ENCODE results near the gene PARP2. TPM values are rescaled to one million over a fixed set of nuclear protein-coding genes. Genes with fewer than 3 reads are reported as not detected.
A peak's percentile ranks its signal among the peaks of the same experiment; 100 is the strongest.
"Not testable (repeated sequence)": the region's sequence is repeated elsewhere in the genome, so short reads cannot be mapped to it uniquely, and the experiment has no call there.

Gene PARP2
- total RNA-seq, 1 experiment from 2014 or later = 25.5 TPM

- DNase-seq (ENCODE audit: low read depth) = no peak
Measured at GRCh38 chr14:20346713-20347112, 3.3 kb downstream of the PARP2 start.

GRCh38 chr14:20347747-20348146, 4.3 kb downstream of the PARP2 start:
- no peak for DNase-seq (ENCODE audit: low read depth)

GRCh38 chr14:20350282-20350681, 6.8 kb downstream of the PARP2 start:
- peak; percentile 28 for DNase-seq (ENCODE audit: low read depth)

- DNase-seq (ENCODE audit: low read depth) = no peak
Measured at GRCh38 chr14:20350860-20351259, 7.4 kb downstream of the PARP2 start.

GRCh38 chr14:20356422-20356821, 13.0 kb downstream of the PARP2 start:
- no peak for DNase-seq (ENCODE audit: low read depth)

- DNase-seq (ENCODE audit: low read depth) = not testable (repeated sequence)
Measured at GRCh38 chr14:20358474-20358873, 15.0 kb downstream of the PARP2 start.

GRCh38 chr14:20365928-20366327, 22.5 kb downstream of the PARP2 start:
- DNase-seq (ENCODE audit: low read depth) = no peak

GRCh38 chr14:20372796-20373195, 29.4 kb downstream of the PARP2 start:
- no peak for DNase-seq (ENCODE audit: low read depth)

- DNase-seq (ENCODE audit: low read depth) = no peak
Measured at GRCh38 chr14:20375471-20375870, 32.0 kb downstream of the PARP2 start.

GRCh38 chr14:20376071-20376588, 32.7 kb downstream of the PARP2 start:
- no peak for DNase-seq (ENCODE audit: low read depth)

- no peak for DNase-seq (ENCODE audit: low read depth)
Measured at GRCh38 chr14:20377171-20377570, 33.7 kb downstream of the PARP2 start.

- DNase-seq (ENCODE audit: low read depth) = no peak
Measured at GRCh38 chr14:20379743-20380142, 36.3 kb downstream of the PARP2 start.

GRCh38 chr14:20380681-20381080, 37.2 kb downstream of the PARP2 start:
- DNase-seq (ENCODE audit: low read depth) = no peak

- DNase-seq (ENCODE audit: low read depth) = no peak
Measured at GRCh38 chr14:20381341-20381740, 37.9 kb downstream of the PARP2 start.

- no peak for DNase-seq (ENCODE audit: low read depth)
Measured at GRCh38 chr14:20382526-20382925, 39.1 kb downstream of the PARP2 start.

GRCh38 chr14:20383032-20383431, 39.6 kb downstream of the PARP2 start:
- no peak for DNase-seq (ENCODE audit: low read depth)

- DNase-seq (ENCODE audit: low read depth) = no peak
Measured at GRCh38 chr14:20383636-20384035, 40.2 kb downstream of the PARP2 start.

GRCh38 chr14:20384321-20384720, 40.9 kb downstream of the PARP2 start:
- no peak for DNase-seq (ENCODE audit: low read depth)

- DNase-seq (ENCODE audit: low read depth) = no peak
Measured at GRCh38 chr14:20384886-20385285, 41.5 kb downstream of the PARP2 start.

- no peak for DNase-seq (ENCODE audit: low read depth)
Measured at GRCh38 chr14:20386276-20386855, 42.9 kb downstream of the PARP2 start.

- DNase-seq (ENCODE audit: low read depth) = no peak
Measured at GRCh38 chr14:20387576-20387975, 44.1 kb downstream of the PARP2 start.

- no peak for DNase-seq (ENCODE audit: low read depth)
Measured at GRCh38 chr14:20388159-20388558, 44.7 kb downstream of the PARP2 start.

- DNase-seq (ENCODE audit: low read depth) = no peak
Measured at GRCh38 chr14:20391505-20391904, 48.1 kb downstream of the PARP2 start.

GRCh38 chr14:20397511-20397910, 54.1 kb downstream of the PARP2 start:
- DNase-seq (ENCODE audit: low read depth) = no peak

Data from LHCN-M2 (cell line).